Activated CD4-positive, CD25-positive, alpha-beta regulatory T cell treated with anti-CD3 and anti-CD28 coated beads, Interleukin-2, amount 50 U/mL, for 72 hours (primary cell): ENCODE results near the gene TFF3.

Source experiments
- DNase-seq: peaks from one replicate; pipeline ENCODE4 v3.0.0; 2021

Gene TFF3

GRCh38 chr21:42264245-42265195 lies 50.7 kb downstream of the TFF3 start:
- no peak for DNase-seq

GRCh38 chr21:42263591-42264131 lies 51.5 kb downstream of the TFF3 start:
- no peak for DNase-seq

GRCh38 chr21:42262831-42263231 lies 52.4 kb downstream of the TFF3 start:
- no peak for DNase-seq

- DNase-seq: no peak
These were observed 53.4 kb downstream of the TFF3 start for GRCh38 chr21:42261829-42262200.
